Neural cell (in vitro differentiated cells): ENCODE measurements around the gene DACT2.

ENCODE experiments used
- CTCF ChIP-seq: fragments of 450-650 bp; IDR thresholded peaks from 2 replicates; pipeline ENCODE4 v1.5.1; 2014; ENCODE audit warnings: antibody characterized with exemption, mild to moderate bottlenecking, moderate library complexity; ENCODE audit not compliant: poor library complexity, severe bottlenecking
- EP300 ChIP-seq: fragments of 450-650 bp; conservative IDR thresholded peaks from 2 replicates; pipeline ENCODE4 v1.6.1; 2014; ENCODE audit warnings: antibody characterized with exemption, mild to moderate bottlenecking, moderate library complexity; ENCODE audit not compliant: poor library complexity, severe bottlenecking
- EZH2 ChIP-seq: fragments of 200-600, 300-800 bp; shearing (Covaris generic), sonication (generic); IDR thresholded peaks from 2 replicates; pipeline ENCODE4 v1.6.1; 2014; ENCODE audit warnings: antibody characterized with exemption, low read length, borderline replicate concordance, mild to moderate bottlenecking; ENCODE audit not compliant: insufficient read depth, poor library complexity, severe bottlenecking
- RAD21 ChIP-seq: fragments of 450-650 bp; conservative IDR thresholded peaks from 2 replicates; pipeline ENCODE4 v1.6.1; 2014; ENCODE audit warnings: antibody characterized with exemption, mild to moderate bottlenecking, moderate library complexity

GRCh38 chr6:168345896-168346754, 26.5 kb upstream of the DACT2 start:
- TF ChIP-seq EZH2 (no peak), CTCF (no peak), RAD21 (no peak), EP300 (no peak)
